VCaP (cell line): Measurements from ENCODE around the gene LEO1.

Source experiments
- H3K27ac ChIP-seq: fragments of 450-650 bp; 2 replicates; pipeline ENCODE4 v1.5.1; 2017
- TF ChIP-seq, protein P1 (sequence below): fragments of 450-650 bp; conservative IDR thresholded peaks from 2 replicates; pipeline ENCODE4 v1.5.1; 2017; ENCODE audit warnings: mild to moderate bottlenecking, moderate library complexity

Gene LEO1

DNA sequence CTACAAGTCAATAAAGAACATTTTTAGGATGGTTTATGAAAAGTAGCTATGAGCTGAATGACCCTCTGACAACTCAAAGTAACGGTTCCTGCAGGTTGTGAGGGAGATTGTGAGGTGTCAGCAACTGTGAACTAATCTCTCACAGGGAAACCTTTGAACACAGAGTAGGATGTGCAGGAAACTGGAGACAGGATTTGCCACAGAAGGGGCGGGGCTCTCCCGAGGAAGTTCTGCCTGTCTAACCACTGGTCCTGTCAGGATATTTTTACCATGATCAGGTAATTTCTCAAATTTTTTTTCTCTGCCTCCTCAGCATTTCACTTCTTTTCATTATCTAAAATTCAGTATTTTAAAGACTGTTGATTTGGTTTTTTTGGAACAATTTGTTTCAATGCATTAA, 33.3 kb downstream of the LEO1 start:
- TF ChIP-seq, protein P1, sequence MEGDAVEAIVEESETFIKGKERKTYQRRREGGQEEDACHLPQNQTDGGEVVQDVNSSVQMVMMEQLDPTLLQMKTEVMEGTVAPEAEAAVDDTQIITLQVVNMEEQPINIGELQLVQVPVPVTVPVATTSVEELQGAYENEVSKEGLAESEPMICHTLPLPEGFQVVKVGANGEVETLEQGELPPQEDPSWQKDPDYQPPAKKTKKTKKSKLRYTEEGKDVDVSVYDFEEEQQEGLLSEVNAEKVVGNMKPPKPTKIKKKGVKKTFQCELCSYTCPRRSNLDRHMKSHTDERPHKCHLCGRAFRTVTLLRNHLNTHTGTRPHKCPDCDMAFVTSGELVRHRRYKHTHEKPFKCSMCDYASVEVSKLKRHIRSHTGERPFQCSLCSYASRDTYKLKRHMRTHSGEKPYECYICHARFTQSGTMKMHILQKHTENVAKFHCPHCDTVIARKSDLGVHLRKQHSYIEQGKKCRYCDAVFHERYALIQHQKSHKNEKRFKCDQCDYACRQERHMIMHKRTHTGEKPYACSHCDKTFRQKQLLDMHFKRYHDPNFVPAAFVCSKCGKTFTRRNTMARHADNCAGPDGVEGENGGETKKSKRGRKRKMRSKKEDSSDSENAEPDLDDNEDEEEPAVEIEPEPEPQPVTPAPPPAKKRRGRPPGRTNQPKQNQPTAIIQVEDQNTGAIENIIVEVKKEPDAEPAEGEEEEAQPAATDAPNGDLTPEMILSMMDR: no peak
- H3K27ac ChIP-seq: peak overlapping the region; percentile 47; the same call in 1 of the 2 replicates

GRCh38 chr15:51936105-51936478, 35.5 kb downstream of the LEO1 start:
- TF ChIP-seq, protein P1: no peak

DNA sequence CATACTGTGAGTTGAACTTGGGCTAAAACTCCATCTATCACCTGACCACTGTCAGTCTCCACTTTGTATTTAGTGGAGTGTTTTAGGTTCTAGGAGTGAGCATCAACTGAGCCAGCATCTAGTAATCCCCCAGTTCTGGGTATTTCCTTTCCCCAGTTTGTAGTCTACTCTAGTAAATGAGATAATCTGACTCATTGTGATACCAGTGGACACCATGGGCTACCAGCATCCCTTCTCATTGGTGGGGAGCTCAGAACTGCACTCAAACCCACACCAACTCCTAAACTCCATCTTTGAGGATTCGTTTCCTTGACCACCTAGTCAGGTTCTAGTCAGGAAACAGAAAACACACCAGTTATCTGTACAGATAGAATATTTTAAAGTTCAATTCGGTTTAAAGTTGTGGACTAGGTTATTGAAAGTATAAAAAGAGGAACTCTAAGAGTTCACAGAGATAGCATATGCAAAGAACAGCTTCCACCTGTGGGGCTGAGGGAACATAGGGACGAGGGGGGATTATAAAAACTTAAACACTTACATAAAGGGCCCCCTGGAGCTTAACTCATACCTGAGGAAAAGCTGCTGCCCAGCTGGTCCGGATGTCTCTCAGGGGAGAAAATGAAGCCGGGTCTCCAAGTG, 36.0 kb downstream of the LEO1 start:
- no peak overlapping the region for H3K27ac ChIP-seq
- TF ChIP-seq, protein P1: no peak

More at GRCh38 chr15:51936105-51936478, 35.5 kb downstream of the LEO1 start:
- no peak overlapping the region for H3K27ac ChIP-seq

GRCh38 chr15:51932161-51932560, 39.4 kb downstream of the LEO1 start:
- TF ChIP-seq, protein P1: no peak
- H3K27ac ChIP-seq: peak overlapping the region; percentile 22; the same call in 1 of the 2 replicates

DNA sequence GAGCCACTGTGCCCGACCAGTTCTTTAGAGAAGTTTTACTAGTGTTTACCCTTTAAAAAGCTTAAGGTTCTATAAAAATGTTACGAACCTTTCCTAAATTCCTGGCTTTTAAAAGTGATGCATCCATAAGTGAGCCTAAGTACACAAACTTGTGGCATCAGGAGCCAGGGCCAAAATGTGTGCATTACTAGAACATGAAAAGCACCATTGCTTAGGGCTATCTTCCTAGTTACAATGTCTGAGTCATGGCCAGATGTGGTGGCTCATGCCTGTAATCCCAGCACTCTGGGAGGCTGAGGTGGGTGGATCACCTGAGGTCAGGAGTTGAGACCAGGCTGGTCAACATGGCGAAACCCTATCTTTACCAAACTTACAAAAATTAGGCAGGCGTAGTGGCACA, 39.9 kb downstream of the LEO1 start:
- no peak overlapping the region for H3K27ac ChIP-seq
- TF ChIP-seq, protein P1: no peak

GRCh38 chr15:51931016-51931415, 40.6 kb downstream of the LEO1 start:
- no peak overlapping the region for H3K27ac ChIP-seq
- TF ChIP-seq, protein P1: no peak

DNA sequence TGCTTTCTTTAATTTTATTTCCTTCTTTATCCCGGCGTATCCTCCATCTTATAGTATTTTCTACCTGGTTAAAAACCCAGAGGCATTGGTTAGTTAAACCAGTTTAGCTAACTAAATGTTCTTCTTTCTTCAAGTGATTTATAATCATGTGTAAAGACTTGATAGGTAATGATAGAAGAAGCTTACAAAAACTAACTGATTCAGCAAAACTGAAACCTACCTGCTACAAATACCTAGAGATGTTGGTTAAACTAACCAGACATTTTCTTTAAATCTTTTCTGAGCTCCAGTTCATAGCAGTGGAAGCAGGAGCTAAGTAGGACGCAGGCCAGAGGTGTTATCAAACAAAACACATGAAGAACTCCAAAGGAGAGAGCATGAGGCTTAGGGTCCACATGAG, 44.8 kb downstream of the LEO1 start:
- H3K27ac ChIP-seq: no peak overlapping the region
- TF ChIP-seq, protein P1: no peak
